DOHH2 (cell line): ENCODE measurements around the gene CPED1.

Experiments
- CTCF ChIP-seq: fragments of 200-600 bp; sonication (generic); IDR thresholded peaks from one replicate; pipeline ENCODE4 v1.5.1; 2014; ENCODE audit warnings: antibody characterized with exemption, mild to moderate bottlenecking, low read depth, low read length; ENCODE audit not compliant: poor library complexity, severe bottlenecking
- EZH2phosphoT487 ChIP-seq: fragments of 200-600 bp; sonication (generic); IDR thresholded peaks from 2 replicates; pipeline ENCODE4 v1.6.1; 2017; ENCODE audit warnings: borderline replicate concordance, mild to moderate bottlenecking, antibody characterized with exemption, low read length, moderate library complexity, mixed read lengths

- TF ChIP-seq CTCF = no peak
- TF ChIP-seq EZH2phosphoT487 = no peak
Measured at GRCh38 chr7:121343302-121343701, 354.8 kb downstream of the CPED1 start.
